Prostate gland (tissue), 2 donors: Measurements from ENCODE around the gene SF1. TPM values are rescaled to one million over a fixed set of nuclear protein-coding genes. Genes with fewer than 3 reads are reported as not detected.

Source experiments
- DNase-seq: peaks from one replicate; pipeline ENCODE4 v3.0.0-alpha.2; 2019; ENCODE audit warnings: low spot score
- H3K27ac ChIP-seq, 2 donors: fragments of 200-600 bp; sonication (generic); 2 replicates each; pipeline ENCODE4 v1.5.1; 2017 to 2019
- H3K27me3 ChIP-seq: fragments of 200-600 bp; sonication (generic); replicated peaks from 2 replicates; pipeline ENCODE4 v1.5.1; 2019; ENCODE audit not compliant: insufficient read depth
- H3K36me3 ChIP-seq, 2 donors: fragments of 200-600 bp; sonication (generic); 1 replicate in 1 of 2; 2 replicates in 1 of 2; pipeline versions ENCODE4 v1.5.1 to v1.8.1; 2017 to 2019
- H3K4me1 ChIP-seq: fragments of 200-600 bp; sonication (generic); replicated peaks from 2 replicates; pipeline ENCODE4 v1.5.1; 2019
- H3K4me3 ChIP-seq, 2 donors: fragments of 200-600 bp; sonication (generic); 2 replicates each; pipeline ENCODE4 v1.5.1; 2017 to 2019
- H3K9me3 ChIP-seq: fragments of 200-600 bp; sonication (generic); 2 replicates; pipeline ENCODE4 v1.5.1; 2017
- POLR2A ChIP-seq: fragments of 450-650 bp; IDR thresholded peaks from one replicate; pipeline ENCODE4 v1.6.1; 2016; ENCODE audit warnings: antibody characterized with exemption, mild to moderate bottlenecking
- POLR2AphosphoS5 ChIP-seq: sonication (generic); formaldehyde crosslinking; IDR thresholded peaks from one replicate; pipeline ENCODE4 v1.6.1; 2017; ENCODE audit warnings: antibody characterized with exemption
- WGBS: methylation state at CpG from one replicate; pipeline ENCODE4 v1.1.5; 2018; 5-methylcytosine and 5-hydroxymethylcytosine counted together
- intact Hi-C: fragments of 100-400 bp; cut with DNase I; formaldehyde crosslinking; loops from one replicate; pipeline ENCODE4 v1.14.2; 2022
- total RNA-seq, 2 donors: library from RNA; depleted of rRNA; stranded (reverse); fragments of >200 nt; gene quantifications; one replicate each; pipeline ENCODE4 v1.1.0, GENCODE V29; 2016
- TF ChIP-seq, protein P1 (sequence below), 4 experiments: fragments of 200-600 bp in 2 of 4; fragments of 450-650 bp in 2 of 4; sonication (generic) in 2 of 4; IDR thresholded peaks; 1 replicate in 3 of 4; 2 replicates in 1 of 4; pipeline ENCODE4 v1.5.1; 2016 to 2019; ENCODE audit warnings: antibody characterized with exemption in 4 of 4, mild to moderate bottlenecking in 2 of 4, moderate library complexity in 2 of 4

The SF1 gene
- total RNA-seq, 2 donors from 2014 or later, result 263 to 409 TPM

DNA sequence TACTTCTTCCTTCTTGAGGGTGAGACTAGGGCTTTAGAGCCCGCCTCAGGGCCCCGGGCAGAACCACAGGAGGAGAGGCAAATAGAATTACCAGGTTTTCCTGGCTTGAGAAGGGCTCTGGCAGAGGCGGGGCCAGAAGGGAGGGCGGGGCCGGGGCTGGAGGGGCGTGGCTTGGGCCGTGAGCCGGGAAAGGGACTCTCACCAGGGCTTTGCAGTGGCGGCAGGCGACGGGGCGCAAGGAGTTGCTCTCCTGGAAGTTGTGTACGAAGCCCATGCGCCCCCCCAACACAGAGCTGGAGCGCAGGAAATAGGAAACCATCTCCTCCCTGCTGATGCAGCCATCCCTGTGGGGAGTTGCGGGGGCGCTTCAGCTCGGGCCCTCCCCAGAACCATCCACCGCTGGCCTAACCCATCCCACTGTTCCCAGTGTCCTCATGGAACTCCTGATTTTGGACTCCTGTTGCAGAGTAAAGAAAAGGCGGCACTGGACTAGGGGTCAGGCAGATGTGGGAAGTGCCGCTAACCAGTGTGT is 48.4 kb downstream of the SF1 start:
- TF ChIP-seq POLR2A (no peak), POLR2AphosphoS5 (no peak)
- TF ChIP-seq, protein P1, sequence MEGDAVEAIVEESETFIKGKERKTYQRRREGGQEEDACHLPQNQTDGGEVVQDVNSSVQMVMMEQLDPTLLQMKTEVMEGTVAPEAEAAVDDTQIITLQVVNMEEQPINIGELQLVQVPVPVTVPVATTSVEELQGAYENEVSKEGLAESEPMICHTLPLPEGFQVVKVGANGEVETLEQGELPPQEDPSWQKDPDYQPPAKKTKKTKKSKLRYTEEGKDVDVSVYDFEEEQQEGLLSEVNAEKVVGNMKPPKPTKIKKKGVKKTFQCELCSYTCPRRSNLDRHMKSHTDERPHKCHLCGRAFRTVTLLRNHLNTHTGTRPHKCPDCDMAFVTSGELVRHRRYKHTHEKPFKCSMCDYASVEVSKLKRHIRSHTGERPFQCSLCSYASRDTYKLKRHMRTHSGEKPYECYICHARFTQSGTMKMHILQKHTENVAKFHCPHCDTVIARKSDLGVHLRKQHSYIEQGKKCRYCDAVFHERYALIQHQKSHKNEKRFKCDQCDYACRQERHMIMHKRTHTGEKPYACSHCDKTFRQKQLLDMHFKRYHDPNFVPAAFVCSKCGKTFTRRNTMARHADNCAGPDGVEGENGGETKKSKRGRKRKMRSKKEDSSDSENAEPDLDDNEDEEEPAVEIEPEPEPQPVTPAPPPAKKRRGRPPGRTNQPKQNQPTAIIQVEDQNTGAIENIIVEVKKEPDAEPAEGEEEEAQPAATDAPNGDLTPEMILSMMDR (IDR thresholded peaks at IDR 0.05), result no peak
- no peak for DNase-seq
- WGBS, result 25% methylated on average over 21 of the region's 21 CpGs
- Histone ChIP-seq H3K27me3 (no peaks in the 10 kb centered on the region), H3K4me1 (no peaks in the 10 kb centered on the region), H3K36me3 (no peaks in the 10 kb centered on the region), H3K9me3 (no peaks in the 10 kb centered on the region), H3K4me3 (no peak overlapping the region), H3K27ac (no peak overlapping the region)
- intact Hi-C loops, result no loop called here

DNA sequence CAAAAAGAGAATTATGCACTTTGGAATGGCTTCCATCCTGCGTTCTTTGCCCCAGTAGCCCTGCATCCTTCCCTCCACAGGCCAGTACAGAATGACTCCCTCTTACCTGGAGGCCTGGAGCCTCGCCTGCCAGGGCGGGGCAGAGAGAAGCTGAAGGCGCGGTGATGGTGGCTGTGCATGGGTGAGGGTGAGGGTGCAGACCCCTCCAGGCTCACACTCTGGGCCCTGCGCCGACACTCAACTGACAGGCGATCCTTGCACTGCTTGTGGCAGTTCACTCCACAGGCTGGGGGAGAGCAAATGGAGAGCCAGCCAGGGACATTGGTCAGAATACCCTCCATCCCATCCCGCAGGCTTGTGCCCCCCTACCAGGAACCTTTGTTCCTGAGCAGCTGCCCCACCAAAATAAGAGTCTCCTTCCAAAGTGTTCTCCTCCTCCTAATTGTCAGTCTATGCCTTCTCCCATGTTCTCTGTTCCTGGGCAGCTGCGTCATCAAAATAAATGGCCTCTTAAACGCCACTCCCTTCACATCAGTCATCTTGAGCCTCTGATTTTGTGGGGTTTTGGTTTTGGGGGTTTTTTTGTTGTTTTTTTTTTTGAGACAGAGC is 49.5 kb downstream of the SF1 start:
- no peak overlapping the region for H3K4me3 ChIP-seq
- DNase-seq, result no peak
- WGBS, result 93% methylated on average over 11 of the region's 11 CpGs
- no peaks in the 10 kb centered on the region for H3K4me1 ChIP-seq
- TF ChIP-seq POLR2A (no peak), POLR2AphosphoS5 (no peak)
- TF ChIP-seq, protein P1 (IDR thresholded peaks at IDR 0.05), result no peak
- no peaks in the 10 kb centered on the region for H3K27me3 ChIP-seq
- H3K9me3 ChIP-seq, result no peaks in the 10 kb centered on the region
- intact Hi-C loops, result no loop called here
- no peak overlapping the region for H3K27ac ChIP-seq
- no peaks in the 10 kb centered on the region for H3K36me3 ChIP-seq

DNA sequence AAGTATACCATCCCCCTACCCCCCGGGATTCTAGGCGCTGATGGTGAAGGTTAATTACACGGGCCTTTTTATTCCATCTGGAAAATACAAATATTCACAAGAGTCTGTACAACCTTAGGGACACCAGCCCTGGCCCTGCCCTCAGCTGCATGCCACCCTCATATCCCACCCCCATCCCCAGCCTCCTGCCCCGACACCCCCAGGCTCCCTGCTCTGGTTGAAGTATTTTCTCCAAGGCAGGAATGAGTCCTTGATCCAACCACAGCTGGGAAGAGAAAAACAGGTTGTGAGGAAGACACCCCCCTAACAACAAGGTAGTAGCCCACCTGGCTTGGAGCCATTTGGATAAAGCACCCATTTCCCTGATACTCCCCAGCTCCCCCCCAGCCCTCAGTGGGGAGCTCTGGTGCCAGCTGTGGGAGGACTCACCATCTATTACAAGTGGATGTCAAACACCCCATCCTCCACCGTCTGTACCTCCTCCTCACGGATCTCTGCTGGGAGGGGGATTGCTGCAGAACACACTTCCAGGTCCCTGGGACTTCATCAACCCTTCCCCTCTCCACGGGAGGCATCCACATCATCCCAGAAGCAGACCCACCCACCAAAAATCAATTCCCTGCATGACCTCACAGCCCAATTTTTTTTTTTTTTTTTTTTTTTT is 51.3 kb downstream of the SF1 start:
- Histone ChIP-seq H3K36me3 (no peaks in the 10 kb centered on the region), H3K27ac (no peak overlapping the region), H3K27me3 (peaks cover 4% of the 10 kb centered on the region), H3K9me3 (no peaks in the 10 kb centered on the region), H3K4me1 (no peaks in the 10 kb centered on the region), H3K4me3 (no peak overlapping the region)
- no peak for DNase-seq
- 69% methylated on average over 7 of the region's 7 CpGs for WGBS
- intact Hi-C loops, result no loop called here
- TF ChIP-seq POLR2AphosphoS5 (no peak), POLR2A (no peak)
- TF ChIP-seq, protein P1 (IDR thresholded peaks at IDR 0.05), result no peak

- H3K4me1 ChIP-seq, result no peaks in the 10 kb centered on the region
- no peaks in the 10 kb centered on the region for H3K9me3 ChIP-seq
- TF ChIP-seq POLR2A (no peak), POLR2AphosphoS5 (no peak)
- TF ChIP-seq, protein P1 (IDR thresholded peaks at IDR 0.05), result no peak
- WGBS, result 55% methylated on average over 9 of the region's 9 CpGs
- H3K36me3 ChIP-seq, result no peaks in the 10 kb centered on the region
- no peak overlapping the region for H3K27ac ChIP-seq
- no peak for DNase-seq
- peaks cover 11% of the 10 kb centered on the region for H3K27me3 ChIP-seq
- intact Hi-C loops, result no loop called here
- no peak overlapping the region for H3K4me3 ChIP-seq
These were observed 52.1 kb downstream of the SF1 start for GRCh38 chr11:64726211-64726641.
